Thyroid gland (tissue), 4 donors: ENCODE results near the gene ETV5. TPM values are rescaled to one million over a fixed set of nuclear protein-coding genes. Genes with fewer than 3 reads are reported as not detected.

Experiments
- DNase-seq, 2 donors: peaks; one replicate each; pipeline ENCODE4 v3.0.0-alpha.2; 2019
- H3K27ac ChIP-seq, 3 donors: fragments of 200-600 bp; sonication (generic); 1 replicate in 2 of 3; 2 replicates in 1 of 3; pipeline ENCODE4 v1.5.1; 2016 to 2019; ENCODE audit warnings: mild to moderate bottlenecking in 1 of 3, moderate library complexity in 1 of 3
- H3K27me3 ChIP-seq: fragments of 200-600 bp; sonication (generic); one replicate; pipeline ENCODE4 v1.5.1; 2019
- H3K36me3 ChIP-seq, 2 donors: fragments of 200-600 bp; sonication (generic); one replicate each; pipeline ENCODE4 v1.5.1; 2016 to 2019
- H3K4me1 ChIP-seq, 2 donors: fragments of 200-600 bp; sonication (generic); one replicate each; pipeline ENCODE4 v1.5.1; 2017 to 2019
- H3K4me3 ChIP-seq, 3 donors: fragments of 200-600 bp; sonication (generic); replicated peaks in 1 of 3; 1 replicate in 2 of 3; 2 replicates in 1 of 3; pipeline ENCODE4 v1.5.1; 2016; ENCODE audit warnings: mild to moderate bottlenecking in 1 of 3
- H3K9me3 ChIP-seq: fragments of 200-600 bp; sonication (generic); one replicate; pipeline ENCODE4 v1.5.1; 2017
- CTCF ChIP-seq, 6 experiments: fragments of 200-600 bp in 3 of 6; fragments of 450-650 bp in 3 of 6; sonication (generic) in 3 of 6; IDR thresholded peaks; one replicate each; pipeline ENCODE4 v1.5.1; 2016 to 2019; ENCODE audit warnings: antibody characterized with exemption in 6 of 6, mild to moderate bottlenecking in 2 of 6, inconsistent platforms in 1 of 6, moderate library complexity in 1 of 6
- POLR2A ChIP-seq, 2 donors: fragments of 450-650 bp; IDR thresholded peaks; one replicate each; pipeline ENCODE4 v1.6.1; 2017; ENCODE audit warnings: antibody characterized with exemption in 2 of 2, mild to moderate bottlenecking in 2 of 2, moderate library complexity in 1 of 2
- WGBS, 2 donors: methylation state at CpG; one replicate each; pipeline ENCODE4 v1.1.5; 2017; 5-methylcytosine and 5-hydroxymethylcytosine counted together
- intact Hi-C: fragments of 100-400 bp; cut with DNase I; formaldehyde crosslinking; loops from one replicate; pipeline ENCODE4 v1.15.1; 2023
- total RNA-seq, 4 donors: library from RNA; depleted of rRNA; stranded (reverse); fragments of >200 nt; gene quantifications; one replicate each; pipeline ENCODE4 v1.2.3, GENCODE V29; 2016

ETV5 gene
- total RNA-seq, 4 donors from 2014 or later, result 17.9 to 51.5 (median 28.9) TPM

GRCh38 chr3:186004671-186005070 lies 104.2 kb downstream of the ETV5 start:
- H3K4me3 ChIP-seq, result no peak overlapping the region
- WGBS, 2 donors, result 94 to 95% methylated on average over 7 of the region's 7 CpGs
- H3K36me3 ChIP-seq, result no peaks in the 10 kb centered on the region
- DNase-seq, result no peak
- no peaks in the 10 kb centered on the region for H3K27me3 ChIP-seq
- peaks cover 4 to 5% of the 10 kb centered on the region in 2 donors for H3K4me1 ChIP-seq
- H3K9me3 ChIP-seq, result no peaks in the 10 kb centered on the region
- intact Hi-C loops, result no loop called here
- TF ChIP-seq POLR2A (IDR thresholded peaks at IDR 0.05) (no peak), CTCF (IDR thresholded peaks at IDR 0.05) (no peak)
- H3K27ac ChIP-seq, result no peak overlapping the region

GRCh38 chr3:186004209-186004608 lies 104.7 kb downstream of the ETV5 start:
- TF ChIP-seq POLR2A (IDR thresholded peaks at IDR 0.05), result no peak
- H3K4me3 ChIP-seq, result no peak overlapping the region
- no peaks in the 10 kb centered on the region for H3K9me3 ChIP-seq
- H3K4me1 ChIP-seq, result peaks cover 4 to 5% of the 10 kb centered on the region in 2 donors
- H3K27me3 ChIP-seq, result no peaks in the 10 kb centered on the region
- no peaks in the 10 kb centered on the region for H3K36me3 ChIP-seq
- no peak overlapping the region for H3K27ac ChIP-seq
- 66 to 69% methylated on average over 3 of the region's 3 CpGs for WGBS, 2 donors
- intact Hi-C loops, result no loop called here
- DNase-seq, result no peak

GRCh38 chr3:186003610-186004009 lies 105.3 kb downstream of the ETV5 start:
- 27 to 30% methylated on average over 5 of the region's 5 CpGs for WGBS, 2 donors
- H3K27me3 ChIP-seq, result no peaks in the 10 kb centered on the region
- no peak overlapping the region for H3K27ac ChIP-seq
- H3K4me3 ChIP-seq, result no peak overlapping the region
- H3K9me3 ChIP-seq, result no peaks in the 10 kb centered on the region
- peak; percentile 83 to 85 for DNase-seq
- H3K36me3 ChIP-seq, result no peaks in the 10 kb centered on the region
- H3K4me1 ChIP-seq, result peaks cover 4 to 5% of the 10 kb centered on the region in 2 donors
- TF ChIP-seq CTCF (IDR thresholded peaks at IDR 0.05) (no peak), POLR2A (IDR thresholded peaks at IDR 0.05) (no peak)
- intact Hi-C loops, result no loop called here

- TF ChIP-seq CTCF (IDR thresholded peaks at IDR 0.05) (no peak), POLR2A (IDR thresholded peaks at IDR 0.05) (no peak)
- Histone ChIP-seq H3K9me3 (no peaks in the 10 kb centered on the region), H3K27ac (no peak overlapping the region), H3K4me3 (no peak overlapping the region), H3K4me1 (peaks cover 4 to 5% of the 10 kb centered on the region in 2 donors), H3K27me3 (no peaks in the 10 kb centered on the region), H3K36me3 (no peaks in the 10 kb centered on the region)
- DNase-seq, result no peak
- 73 to 78% methylated on average over 3 of the region's 3 CpGs for WGBS, 2 donors
- intact Hi-C loops, result no loop called here
These were observed 105.9 kb downstream of the ETV5 start for GRCh38 chr3:186002884-186003472.

GRCh38 chr3:186001842-186002241 lies 107.0 kb downstream of the ETV5 start:
- Histone ChIP-seq H3K4me3 (no peak overlapping the region), H3K36me3 (no peaks in the 10 kb centered on the region), H3K27me3 (no peaks in the 10 kb centered on the region), H3K9me3 (no peaks in the 10 kb centered on the region), H3K27ac (no peak overlapping the region), H3K4me1 (peaks cover 4 to 5% of the 10 kb centered on the region in 2 donors)
- WGBS, 2 donors, result 49 to 58% methylated on average over 2 of the region's 2 CpGs
- DNase-seq, result no peak
- intact Hi-C loops, result no loop called here
- TF ChIP-seq POLR2A (IDR thresholded peaks at IDR 0.05), result no peak
- no peak for TF ChIP-seq CTCF (IDR thresholded peaks at IDR 0.05)
